Measurements from ENCODE around the gene SPRED2.
"Not testable (repeated sequence)": the region's sequence is repeated elsewhere in the genome, so short reads cannot be mapped to it uniquely, and the experiment has no call there.

Gene SPRED2

GRCh38 chr2:65350651-65351056 is 81.7 kb downstream of the SPRED2 start:
- Mint-ChIP-seq H3K36me3 (ENCODE audit: low read depth) (no peaks in the 10 kb centered on the region), H3K27ac (no peak overlapping the region), H3K9me3 (no peaks in the 10 kb centered on the region), H3K4me1 (ENCODE audit: low read depth) (peaks cover 10% of the 10 kb centered on the region), H3K4me3 (no peak overlapping the region), H3K27me3 (ENCODE audit: low read depth) (peaks cover 4% of the 10 kb centered on the region)

GRCh38 chr2:65349863-65350262 is 82.5 kb downstream of the SPRED2 start:
- no peaks in the 10 kb centered on the region for H3K36me3 Mint-ChIP-seq (ENCODE audit: low read depth)
- H3K4me1 Mint-ChIP-seq (ENCODE audit: low read depth) = peaks cover 10% of the 10 kb centered on the region
- H3K27ac Mint-ChIP-seq = no peak overlapping the region
- peaks cover 4% of the 10 kb centered on the region for H3K27me3 Mint-ChIP-seq (ENCODE audit: low read depth)
- no peaks in the 10 kb centered on the region for H3K9me3 Mint-ChIP-seq
- no peak overlapping the region for H3K4me3 Mint-ChIP-seq

DNA sequence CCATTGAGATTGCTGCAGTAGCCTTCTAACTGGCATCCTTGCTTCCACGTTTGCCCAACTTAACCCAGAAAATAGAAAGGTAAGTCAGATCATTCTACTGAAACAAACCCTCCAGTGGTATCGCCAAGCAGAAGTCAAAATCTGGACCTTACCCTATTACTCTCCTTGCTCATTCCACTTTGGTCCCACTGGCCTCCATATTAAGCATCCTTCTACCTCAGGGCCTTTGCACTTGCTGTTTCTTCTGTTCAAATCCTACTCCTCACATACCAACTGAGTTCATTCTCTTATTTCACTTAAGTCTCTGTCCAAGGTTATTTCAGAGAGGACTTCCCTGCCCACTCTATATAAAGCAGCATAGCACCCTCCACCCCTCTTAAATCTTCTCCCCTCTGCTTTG is 84.5 kb downstream of the SPRED2 start:
- Mint-ChIP-seq H3K4me1 (ENCODE audit: low read depth) (peaks cover 10% of the 10 kb centered on the region), H3K4me3 (no peak overlapping the region), H3K36me3 (ENCODE audit: low read depth) (no peaks in the 10 kb centered on the region)

DNA sequence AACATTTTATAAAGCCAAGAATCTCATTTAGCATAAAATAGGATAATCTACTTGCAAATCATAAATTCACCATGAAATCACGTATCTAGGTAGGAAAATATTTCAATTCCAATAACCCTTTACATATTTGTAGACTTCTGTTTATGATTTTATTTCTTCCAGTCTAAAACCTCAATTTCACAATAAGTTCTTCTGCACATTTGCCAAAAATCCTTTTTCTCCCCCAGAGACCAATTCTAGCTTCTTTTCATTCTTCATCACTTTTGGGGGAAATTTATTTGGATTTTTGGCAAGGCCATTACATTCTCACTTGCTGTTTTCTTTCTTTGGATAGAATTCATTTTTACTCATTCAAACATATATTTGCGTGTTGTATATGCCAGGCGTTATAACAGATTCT is 86.8 kb downstream of the SPRED2 start:
- H3K27me3 Mint-ChIP-seq (ENCODE audit: low read depth) = no peaks in the 10 kb centered on the region
- no peaks in the 10 kb centered on the region for H3K9me3 Mint-ChIP-seq
- H3K4me3 Mint-ChIP-seq = no peak overlapping the region
- H3K4me1 Mint-ChIP-seq (ENCODE audit: low read depth) = peaks cover 9% of the 10 kb centered on the region
- no peak overlapping the region for H3K27ac Mint-ChIP-seq
- no peaks in the 10 kb centered on the region for H3K36me3 Mint-ChIP-seq (ENCODE audit: low read depth)

More for the DNA sequence above, 84.5 kb downstream of the SPRED2 start:
- Mint-ChIP-seq H3K9me3 (no peaks in the 10 kb centered on the region), H3K27ac (no peak overlapping the region), H3K27me3 (ENCODE audit: low read depth) (no peaks in the 10 kb centered on the region)

DNA sequence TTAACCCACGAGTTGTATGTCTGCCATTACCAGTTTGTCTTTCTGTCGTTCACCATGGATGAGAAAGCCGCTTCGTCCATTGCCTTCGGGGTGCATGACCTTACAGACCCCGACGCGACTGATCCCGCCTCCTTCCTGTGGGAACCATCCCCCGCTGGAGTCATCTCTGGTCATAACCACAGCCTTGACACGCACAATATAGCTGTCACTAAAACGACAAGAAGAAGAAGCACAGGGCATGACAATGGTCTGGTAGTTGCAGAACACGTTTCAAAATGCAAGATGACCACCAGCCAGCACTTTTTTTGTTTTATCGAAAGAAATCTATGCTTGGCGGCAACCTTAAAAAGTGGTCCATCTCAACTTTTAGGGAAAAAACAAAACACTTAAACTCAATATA is 87.7 kb downstream of the SPRED2 start:
- H3K36me3 Mint-ChIP-seq (ENCODE audit: low read depth) = no peaks in the 10 kb centered on the region
- no peak overlapping the region for H3K4me3 Mint-ChIP-seq
- no peaks in the 10 kb centered on the region for H3K27me3 Mint-ChIP-seq (ENCODE audit: low read depth)
- no peaks in the 10 kb centered on the region for H3K9me3 Mint-ChIP-seq
- no peak overlapping the region for H3K27ac Mint-ChIP-seq
- H3K4me1 Mint-ChIP-seq (ENCODE audit: low read depth) = peaks cover 3% of the 10 kb centered on the region

DNA sequence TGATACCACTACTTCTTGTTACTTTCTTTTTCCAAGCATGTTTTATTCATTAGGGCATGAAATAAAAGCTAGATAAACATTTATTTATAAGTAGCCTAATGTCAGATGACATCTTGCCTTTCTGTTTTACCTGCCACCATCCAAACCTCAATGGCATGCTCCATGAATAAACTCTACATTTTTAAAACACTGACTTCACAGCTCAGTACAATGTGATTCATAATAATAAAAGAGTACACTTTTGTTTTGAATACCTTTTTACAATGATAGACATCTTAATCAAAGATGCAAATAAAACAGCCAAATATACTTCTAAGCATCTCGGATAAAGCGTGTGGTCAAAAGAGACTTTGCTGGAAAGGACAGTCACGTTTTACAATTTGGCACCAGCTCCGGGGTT is 88.2 kb downstream of the SPRED2 start:
- Mint-ChIP-seq H3K4me3 (no peak overlapping the region), H3K4me1 (ENCODE audit: low read depth) (peaks cover under 1% of the 10 kb centered on the region), H3K27me3 (ENCODE audit: low read depth) (no peaks in the 10 kb centered on the region), H3K27ac (no peak overlapping the region), H3K9me3 (no peaks in the 10 kb centered on the region), H3K36me3 (ENCODE audit: low read depth) (no peaks in the 10 kb centered on the region)

DNA sequence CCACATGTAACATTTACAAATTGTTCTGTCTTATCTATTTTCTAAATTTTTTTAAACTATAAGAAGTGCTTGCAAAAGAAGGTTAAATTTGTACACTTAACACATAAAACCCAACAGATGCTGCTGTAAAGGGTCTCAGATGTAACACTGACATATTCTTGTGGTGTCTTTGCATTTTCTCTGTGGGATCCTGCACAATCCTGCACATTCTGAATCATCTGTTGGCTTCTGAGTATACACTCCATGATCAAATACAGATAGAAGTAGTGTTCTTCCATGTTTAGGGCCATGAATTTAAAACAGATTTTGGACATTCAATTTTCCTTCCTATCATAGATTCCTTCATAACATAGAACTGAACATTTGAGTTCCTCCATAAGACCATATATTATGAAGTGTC is 89.0 kb downstream of the SPRED2 start:
- Mint-ChIP-seq H3K36me3 (ENCODE audit: low read depth) (no peaks in the 10 kb centered on the region), H3K27ac (no peak overlapping the region), H3K4me3 (no peak overlapping the region), H3K4me1 (ENCODE audit: low read depth) (no peaks in the 10 kb centered on the region), H3K27me3 (ENCODE audit: low read depth) (no peaks in the 10 kb centered on the region), H3K9me3 (no peaks in the 10 kb centered on the region)

- H3K4me1 Mint-ChIP-seq (ENCODE audit: low read depth) = no peaks in the 10 kb centered on the region
- no peaks in the 10 kb centered on the region for H3K36me3 Mint-ChIP-seq (ENCODE audit: low read depth)
- no peak overlapping the region for H3K4me3 Mint-ChIP-seq
- no peak overlapping the region for H3K27ac Mint-ChIP-seq
- no peaks in the 10 kb centered on the region for H3K27me3 Mint-ChIP-seq (ENCODE audit: low read depth)
- H3K9me3 Mint-ChIP-seq = no peaks in the 10 kb centered on the region
Observed at GRCh38 chr2:65340898-65341681, 91.3 kb downstream of the SPRED2 start.

- Mint-ChIP-seq H3K27me3 (ENCODE audit: low read depth) (no peaks in the 10 kb centered on the region), H3K4me1 (ENCODE audit: low read depth) (no peaks in the 10 kb centered on the region), H3K9me3 (no peaks in the 10 kb centered on the region), H3K27ac (no peak overlapping the region), H3K4me3 (no peak overlapping the region), H3K36me3 (ENCODE audit: low read depth) (no peaks in the 10 kb centered on the region)
Observed at GRCh38 chr2:65339648-65340047, 92.8 kb downstream of the SPRED2 start.

DNA sequence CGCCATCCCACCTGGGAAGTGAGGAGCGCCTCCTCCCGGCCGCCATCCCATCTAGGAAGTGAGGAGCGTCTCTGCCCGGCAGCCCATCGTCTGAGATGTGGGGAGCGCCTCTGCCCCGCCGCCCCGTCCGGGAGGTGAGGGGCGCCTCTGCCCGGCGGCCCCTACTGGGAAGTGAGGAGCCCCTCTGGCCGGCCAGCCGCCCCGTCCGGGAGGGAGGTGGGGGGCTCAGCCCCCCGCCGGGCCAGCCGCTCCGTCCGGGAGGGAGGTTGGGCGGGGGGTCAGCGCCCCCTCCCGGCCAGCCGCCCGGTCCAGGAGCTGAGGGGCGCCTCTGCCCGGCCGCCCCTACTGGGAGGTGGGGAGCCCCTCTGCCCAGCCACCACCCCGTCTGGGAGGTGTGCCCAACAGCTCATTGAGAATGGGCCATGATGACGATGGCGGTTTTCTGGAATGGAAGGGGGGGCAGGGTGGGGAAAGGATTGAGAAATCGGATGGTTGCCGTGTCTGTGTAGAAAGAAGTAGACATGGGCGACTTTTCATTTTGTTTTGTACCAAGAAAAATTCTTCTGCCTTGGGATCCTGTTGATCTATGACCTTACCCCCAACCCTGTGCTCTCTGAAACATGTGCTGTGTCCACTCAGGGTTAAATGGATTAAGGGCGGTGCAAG is 93.4 kb downstream of the SPRED2 start:
- not testable (repeated sequence) for H3K27ac Mint-ChIP-seq; H3K4me3 Mint-ChIP-seq; H3K9me3 Mint-ChIP-seq; H3K36me3 Mint-ChIP-seq (ENCODE audit: low read depth); H3K27me3 Mint-ChIP-seq (ENCODE audit: low read depth); H3K4me1 Mint-ChIP-seq (ENCODE audit: low read depth)

- H3K27me3 Mint-ChIP-seq (ENCODE audit: low read depth); H3K4me3 Mint-ChIP-seq; H3K9me3 Mint-ChIP-seq; H3K4me1 Mint-ChIP-seq (ENCODE audit: low read depth); H3K36me3 Mint-ChIP-seq (ENCODE audit: low read depth); H3K27ac Mint-ChIP-seq: not testable (repeated sequence)
Observed at GRCh38 chr2:65337915-65338314, 94.5 kb downstream of the SPRED2 start.

- Mint-ChIP-seq H3K27ac (no peak overlapping the region), H3K4me3 (no peak overlapping the region), H3K27me3 (ENCODE audit: low read depth) (no peaks in the 10 kb centered on the region), H3K9me3 (no peaks in the 10 kb centered on the region), H3K4me1 (ENCODE audit: low read depth) (no peaks in the 10 kb centered on the region), H3K36me3 (ENCODE audit: low read depth) (peaks cover 8% of the 10 kb centered on the region)
Observed at GRCh38 chr2:65334714-65335113, 97.7 kb downstream of the SPRED2 start.

DNA sequence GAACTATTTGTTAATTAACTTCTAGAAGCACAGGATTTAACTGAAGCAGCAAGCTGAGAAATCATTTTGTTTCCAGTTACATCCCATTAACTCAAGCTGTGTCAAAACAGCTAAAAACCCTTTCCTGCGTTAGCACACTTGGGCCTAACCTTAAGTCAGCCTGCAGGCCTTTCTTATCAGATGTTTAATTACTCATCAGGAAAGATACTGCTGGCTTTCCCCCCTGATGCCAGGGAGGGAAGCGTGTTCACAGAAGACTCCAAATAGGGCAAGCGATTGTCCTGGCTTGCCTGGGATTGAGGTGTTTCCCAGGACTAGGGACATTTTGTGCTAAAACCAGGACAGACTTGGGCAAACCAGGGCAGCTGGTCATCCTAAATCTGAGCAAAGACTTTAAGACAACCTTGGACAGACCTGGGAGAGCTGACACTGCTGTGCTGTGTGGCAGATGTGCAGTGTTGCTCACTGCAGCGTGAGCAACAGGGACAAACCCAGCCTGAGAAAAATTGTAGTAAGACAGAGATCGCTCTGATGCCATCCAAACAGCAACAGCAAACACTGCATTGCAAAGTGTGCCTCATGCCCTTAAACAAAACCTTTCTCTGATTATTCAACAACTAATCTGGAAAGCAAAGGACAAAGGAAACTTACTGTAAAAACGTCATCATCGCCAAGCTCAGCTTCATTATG is 100.9 kb downstream of the SPRED2 start:
- Mint-ChIP-seq H3K4me3 (no peak overlapping the region), H3K36me3 (ENCODE audit: low read depth) (peaks cover 8% of the 10 kb centered on the region), H3K9me3 (no peaks in the 10 kb centered on the region), H3K4me1 (ENCODE audit: low read depth) (no peaks in the 10 kb centered on the region), H3K27me3 (ENCODE audit: low read depth) (no peaks in the 10 kb centered on the region), H3K27ac (no peak overlapping the region)

- Mint-ChIP-seq H3K4me1 (ENCODE audit: low read depth) (no peaks in the 10 kb centered on the region), H3K9me3 (no peaks in the 10 kb centered on the region), H3K36me3 (ENCODE audit: low read depth) (peaks cover 10% of the 10 kb centered on the region), H3K4me3 (no peak overlapping the region), H3K27me3 (ENCODE audit: low read depth) (no peaks in the 10 kb centered on the region), H3K27ac (no peak overlapping the region)
Observed at GRCh38 chr2:65329525-65329924, 102.9 kb downstream of the SPRED2 start.

DNA sequence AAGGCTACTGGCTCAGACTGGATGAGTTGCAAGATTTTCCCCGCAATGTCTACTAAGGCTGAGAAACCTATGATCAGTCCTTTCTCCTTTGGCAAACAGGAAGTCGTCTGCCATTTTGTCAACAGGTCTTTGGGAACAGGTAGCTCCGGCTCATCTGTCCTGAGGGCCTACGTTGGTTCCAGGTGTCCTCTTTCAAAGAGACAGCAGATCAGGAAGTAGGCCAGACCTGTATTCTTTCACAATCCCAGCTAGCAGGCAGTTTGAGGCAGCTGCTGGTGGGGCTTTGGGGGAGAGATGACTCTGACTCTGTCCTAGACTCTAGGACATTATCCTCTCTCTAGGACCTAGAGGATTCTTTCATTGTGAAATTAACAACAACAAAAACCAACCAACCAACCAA is 106.1 kb downstream of the SPRED2 start:
- no peak overlapping the region for H3K4me3 Mint-ChIP-seq
- H3K27me3 Mint-ChIP-seq (ENCODE audit: low read depth) = no peaks in the 10 kb centered on the region
- no peak overlapping the region for H3K27ac Mint-ChIP-seq
- peaks cover 2% of the 10 kb centered on the region for H3K36me3 Mint-ChIP-seq (ENCODE audit: low read depth)
- H3K9me3 Mint-ChIP-seq = no peaks in the 10 kb centered on the region
- H3K4me1 Mint-ChIP-seq (ENCODE audit: low read depth) = no peaks in the 10 kb centered on the region

All from T-helper 1 cell treated with Interleukin-12 subunit alpha and Interleukin-12 subunit beta and Interleukin-4 antibody, amounts not matched to agents 30 μg/mL and 1 μg/mL, for 36 hours (primary cell).